Measurements from ENCODE around the gene BAG3.

DNA sequence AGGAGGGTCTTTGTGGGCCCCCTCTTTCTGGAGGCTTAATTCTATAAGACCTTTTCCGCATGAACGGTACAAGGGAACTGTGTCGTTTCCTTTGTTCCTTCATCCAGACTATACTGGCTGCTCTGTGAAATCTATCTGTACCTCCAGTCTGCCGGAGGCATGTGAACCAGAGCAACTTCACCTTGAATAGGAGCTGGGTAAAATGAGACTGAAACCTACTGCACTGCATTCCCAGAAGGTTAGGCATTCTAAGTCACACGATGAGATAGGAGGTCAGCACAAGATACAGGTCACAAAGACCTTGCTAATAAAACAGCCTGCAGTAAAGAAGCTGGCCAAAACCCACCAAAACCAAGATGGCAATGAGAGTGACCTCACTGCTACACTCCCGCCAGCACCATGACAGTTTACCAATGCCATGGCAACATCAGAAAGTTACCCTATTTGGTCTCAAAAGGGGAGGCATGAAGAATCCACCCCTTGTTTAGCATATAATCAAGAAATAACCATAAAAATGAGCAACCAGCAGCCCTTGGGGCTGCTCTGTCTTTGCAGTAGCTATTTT lies 37.9 kb downstream of the BAG3 start:
- no peak for TF ChIP-seq CTCF (IDR thresholded peaks at IDR 0.05 in 4 of 5, conservative IDR thresholded peaks at IDR 0.05 in 1 of 5)
- no peak for TF ChIP-seq POLR2A (IDR thresholded peaks at IDR 0.05)
